Measurements from ENCODE around the gene EIF4A3.
"Not testable (repeated sequence)": the region's sequence is repeated elsewhere in the genome, so short reads cannot be mapped to it uniquely, and the experiment has no call there.

Gene EIF4A3

GRCh38 chr17:80092959-80093358 lies 54.0 kb downstream of the EIF4A3 start:
- Histone ChIP-seq H3K27me3 (ENCODE audit: insufficient read depth, low read length, poor library complexity) (no peaks in the 10 kb centered on the region), H3K56ac (ENCODE audit: low read length) (no peak overlapping the region)
- no CpG with 5 or more reads among the region's 8 CpGs for WGBS (ENCODE audit: extremely low coverage, insufficient coverage, low lambda C conversion rate)

GRCh38 chr17:80091376-80091775 lies 55.6 kb downstream of the EIF4A3 start:
- H3K56ac ChIP-seq (ENCODE audit: low read length), result no peak overlapping the region
- H2BK120ac ChIP-seq (ENCODE audit: low read depth, low read length), result no peak overlapping the region
- H3K4ac ChIP-seq (ENCODE audit: low read depth, low read length), result no peak overlapping the region
- H4K8ac ChIP-seq (ENCODE audit: low read depth, low read length), result no peak overlapping the region
- H3K18ac ChIP-seq (ENCODE audit: low read length), result no peak overlapping the region
- WGBS (ENCODE audit: extremely low coverage, insufficient coverage, low lambda C conversion rate), result no CpG with 5 or more reads among the region's 4 CpGs
- DNase-seq, result no peak
- H3K79me1 ChIP-seq (ENCODE audit: low read length), result no peaks in the 10 kb centered on the region
- no peak overlapping the region for H2AK5ac ChIP-seq (ENCODE audit: low read length)
- no peaks in the 10 kb centered on the region for H3K79me2 ChIP-seq (ENCODE audit: control insufficient read depth, insufficient read depth, low read length)
- H2BK15ac ChIP-seq (replicated peaks; ENCODE audit: low read depth), result no peak overlapping the region
- no peak overlapping the region for H3K9ac ChIP-seq (ENCODE audit: low read length)
- H4K5ac ChIP-seq (ENCODE audit: low read length), result no peak overlapping the region
- H3K27me3 ChIP-seq (ENCODE audit: insufficient read depth, low read length, poor library complexity), result no peaks in the 10 kb centered on the region
- no peak overlapping the region for H3K23ac ChIP-seq (ENCODE audit: low read length)
- no peaks in the 10 kb centered on the region for H3K4me1 ChIP-seq (ENCODE audit: control insufficient read depth, low read depth, low read length)
- no peak overlapping the region for H3K27ac ChIP-seq (ENCODE audit: low read depth, low read length)
- H3K4me2 ChIP-seq (ENCODE audit: low read length), result no peak overlapping the region
- no peak overlapping the region for H3K4me3 ChIP-seq (ENCODE audit: low read length)
- no peak overlapping the region for H2BK5ac ChIP-seq (ENCODE audit: low read length)
- no peaks in the 10 kb centered on the region for H3K36me3 ChIP-seq (ENCODE audit: control insufficient read depth, insufficient read depth, low read length)

More at GRCh38 chr17:80092959-80093358, 54.0 kb downstream of the EIF4A3 start:
- DNase-seq, result no peak
- no peak overlapping the region for H3K23ac ChIP-seq (ENCODE audit: low read length)
- H3K4me2 ChIP-seq (ENCODE audit: low read length), result no peak overlapping the region
- H3K4ac ChIP-seq (ENCODE audit: low read depth, low read length), result no peak overlapping the region
- no peak overlapping the region for H3K18ac ChIP-seq (ENCODE audit: low read length)
- no peak overlapping the region for H2BK120ac ChIP-seq (ENCODE audit: low read depth, low read length)
- no peak overlapping the region for H2BK5ac ChIP-seq (ENCODE audit: low read length)
- H3K79me1 ChIP-seq (ENCODE audit: low read length), result no peaks in the 10 kb centered on the region
- H2BK15ac ChIP-seq (replicated peaks; ENCODE audit: low read depth), result no peak overlapping the region
- no peaks in the 10 kb centered on the region for H3K36me3 ChIP-seq (ENCODE audit: control insufficient read depth, insufficient read depth, low read length)
- H3K4me3 ChIP-seq (ENCODE audit: low read length), result no peak overlapping the region
- H3K79me2 ChIP-seq (ENCODE audit: control insufficient read depth, insufficient read depth, low read length), result no peaks in the 10 kb centered on the region
- no peak overlapping the region for H4K8ac ChIP-seq (ENCODE audit: low read depth, low read length)
- H3K4me1 ChIP-seq (ENCODE audit: control insufficient read depth, low read depth, low read length), result no peaks in the 10 kb centered on the region
- no peak overlapping the region for H3K27ac ChIP-seq (ENCODE audit: low read depth, low read length)
- no peak overlapping the region for H2AK5ac ChIP-seq (ENCODE audit: low read length)
- no peak overlapping the region for H4K5ac ChIP-seq (ENCODE audit: low read length)
- H3K9ac ChIP-seq (ENCODE audit: low read length), result no peak overlapping the region

GRCh38 chr17:80090164-80090563 lies 56.8 kb downstream of the EIF4A3 start:
- H3K9ac ChIP-seq (ENCODE audit: low read length); H3K4me1 ChIP-seq (ENCODE audit: control insufficient read depth, low read depth, low read length); H4K8ac ChIP-seq (ENCODE audit: low read depth, low read length); H3K4me2 ChIP-seq (ENCODE audit: low read length); H3K27ac ChIP-seq (ENCODE audit: low read depth, low read length); H3K79me1 ChIP-seq (ENCODE audit: low read length); H3K4me3 ChIP-seq (ENCODE audit: low read length); H3K27me3 ChIP-seq (ENCODE audit: insufficient read depth, low read length, poor library complexity); H3K56ac ChIP-seq (ENCODE audit: low read length); DNase-seq; H3K18ac ChIP-seq (ENCODE audit: low read length); H3K79me2 ChIP-seq (ENCODE audit: control insufficient read depth, insufficient read depth, low read length); H4K5ac ChIP-seq (ENCODE audit: low read length); H3K23ac ChIP-seq (ENCODE audit: low read length); H2AK5ac ChIP-seq (ENCODE audit: low read length); H3K36me3 ChIP-seq (ENCODE audit: control insufficient read depth, insufficient read depth, low read length); H2BK15ac ChIP-seq (replicated peaks; ENCODE audit: low read depth); H2BK120ac ChIP-seq (ENCODE audit: low read depth, low read length); H2BK5ac ChIP-seq (ENCODE audit: low read length); H3K4ac ChIP-seq (ENCODE audit: low read depth, low read length): not testable (repeated sequence)
- no CpG with 5 or more reads among the region's 44 CpGs for WGBS (ENCODE audit: extremely low coverage, insufficient coverage, low lambda C conversion rate)

- H3K36me3 ChIP-seq (ENCODE audit: control insufficient read depth, insufficient read depth, low read length), result no peaks in the 10 kb centered on the region
- no peaks in the 10 kb centered on the region for H3K4me1 ChIP-seq (ENCODE audit: control insufficient read depth, low read depth, low read length)
- WGBS (ENCODE audit: extremely low coverage, insufficient coverage, low lambda C conversion rate), result no CpG with 5 or more reads among the region's 16 CpGs
- H2AK5ac ChIP-seq (ENCODE audit: low read length), result no peak overlapping the region
- no peak overlapping the region for H3K18ac ChIP-seq (ENCODE audit: low read length)
- H4K5ac ChIP-seq (ENCODE audit: low read length), result no peak overlapping the region
- no peak overlapping the region for H2BK15ac ChIP-seq (replicated peaks; ENCODE audit: low read depth)
- no peak overlapping the region for H3K4me2 ChIP-seq (ENCODE audit: low read length)
- H4K8ac ChIP-seq (ENCODE audit: low read depth, low read length), result no peak overlapping the region
- H3K56ac ChIP-seq (ENCODE audit: low read length), result no peak overlapping the region
- no peak overlapping the region for H2BK120ac ChIP-seq (ENCODE audit: low read depth, low read length)
- H3K27ac ChIP-seq (ENCODE audit: low read depth, low read length), result no peak overlapping the region
- H3K23ac ChIP-seq (ENCODE audit: low read length), result no peak overlapping the region
- H3K9ac ChIP-seq (ENCODE audit: low read length), result no peak overlapping the region
- H3K27me3 ChIP-seq (ENCODE audit: insufficient read depth, low read length, poor library complexity), result no peaks in the 10 kb centered on the region
- H3K4me3 ChIP-seq (ENCODE audit: low read length), result no peak overlapping the region
- H2BK5ac ChIP-seq (ENCODE audit: low read length), result no peak overlapping the region
- H3K79me2 ChIP-seq (ENCODE audit: control insufficient read depth, insufficient read depth, low read length), result no peaks in the 10 kb centered on the region
- H3K79me1 ChIP-seq (ENCODE audit: low read length), result no peaks in the 10 kb centered on the region
- H3K4ac ChIP-seq (ENCODE audit: low read depth, low read length), result no peak overlapping the region
- no peak for DNase-seq
These were observed 57.2 kb downstream of the EIF4A3 start for GRCh38 chr17:80089762-80090161.

- WGBS (ENCODE audit: extremely low coverage, insufficient coverage, low lambda C conversion rate), result no CpG with 5 or more reads among the region's 34 CpGs
- H3K4me2 ChIP-seq (ENCODE audit: low read length), result no peak overlapping the region
These were observed 59.3 kb downstream of the EIF4A3 start for GRCh38 chr17:80087346-80088265.

More at GRCh38 chr17:80087346-80088265, 59.3 kb downstream of the EIF4A3 start:
- Histone ChIP-seq H3K79me2 (ENCODE audit: control insufficient read depth, insufficient read depth, low read length) (no peaks in the 10 kb centered on the region), H3K4me1 (ENCODE audit: control insufficient read depth, low read depth, low read length) (no peaks in the 10 kb centered on the region), H3K27me3 (ENCODE audit: insufficient read depth, low read length, poor library complexity) (no peaks in the 10 kb centered on the region), H2AK5ac (ENCODE audit: low read length) (no peak overlapping the region), H2BK15ac (replicated peaks; ENCODE audit: low read depth) (no peak overlapping the region), H4K5ac (ENCODE audit: low read length) (no peak overlapping the region), H3K9ac (ENCODE audit: low read length) (no peak overlapping the region), H3K27ac (ENCODE audit: low read depth, low read length) (no peak overlapping the region), H2BK120ac (ENCODE audit: low read depth, low read length) (no peak overlapping the region), H3K36me3 (ENCODE audit: control insufficient read depth, insufficient read depth, low read length) (no peaks in the 10 kb centered on the region), H3K4me3 (ENCODE audit: low read length) (no peak overlapping the region), H3K79me1 (ENCODE audit: low read length) (no peaks in the 10 kb centered on the region), H4K8ac (ENCODE audit: low read depth, low read length) (no peak overlapping the region), H3K56ac (ENCODE audit: low read length) (no peak overlapping the region), H3K4ac (ENCODE audit: low read depth, low read length) (no peak overlapping the region), H3K18ac (ENCODE audit: low read length) (no peak overlapping the region), H2BK5ac (ENCODE audit: low read length) (no peak overlapping the region), H3K23ac (ENCODE audit: low read length) (no peak overlapping the region)
- DNase-seq, result no peak

All from mesendoderm (in vitro differentiated cells).